HepG2 (cell line): Measurements from ENCODE around the gene PLOD3. TPM values are rescaled to one million over a fixed set of nuclear protein-coding genes. Genes with fewer than 3 reads are reported as not detected.

Source experiments
- BHLHE40 ChIP-seq: IDR thresholded peaks from 2 replicates; pipeline ENCODE4 v1.6.1; 2011; ENCODE audit warnings: low read length, improper control_type of control experiment
- CBX2 ChIP-seq, 2 experiments: fragments of 200-600 bp in 1 of 2; sonication (generic); formaldehyde crosslinking in 1 of 2; IDR thresholded peaks; 2 replicates each; pipeline versions ENCODE4 v1.7.0 to v1.8.1; 2018 to 2022; ENCODE audit warnings: low read depth in 2 of 2, low read length in 1 of 2, mild to moderate bottlenecking in 1 of 2, missing genetic modification reagents in 1 of 2
- DMTF1 ChIP-seq: sonication (generic); formaldehyde crosslinking; IDR thresholded peaks from 2 replicates; pipeline ENCODE4 v1.4.0; 2020; ENCODE audit warnings: mild to moderate bottlenecking, missing genetic modification reagents
- HDAC1 ChIP-seq: sonication (generic); formaldehyde crosslinking; IDR thresholded peaks from 2 replicates; pipeline ENCODE4 v1.5.1; 2020; ENCODE audit warnings: mild to moderate bottlenecking, missing genetic modification reagents
- IRX3 ChIP-seq: sonication (generic); formaldehyde crosslinking; IDR thresholded peaks from 2 replicates; pipeline ENCODE4 v1.8.1; 2023; ENCODE audit warnings: mild to moderate bottlenecking, low read depth, missing genetic modification reagents, borderline replicate concordance
- MAFK ChIP-seq, 2 experiments: IDR thresholded peaks in 1 of 2; conservative IDR thresholded peaks in 1 of 2; 2 replicates each; pipeline ENCODE4 v1.6.1; 2011; ENCODE audit warnings: improper control_type of control experiment in 2 of 2, low read length in 2 of 2
- RFXAP ChIP-seq: sonication (generic); formaldehyde crosslinking; IDR thresholded peaks from 2 replicates; pipeline ENCODE4 v1.4.0; 2020; ENCODE audit warnings: missing genetic modification reagents, borderline replicate concordance
- SALL1 ChIP-seq: sonication (generic); formaldehyde crosslinking; IDR thresholded peaks from 2 replicates; pipeline ENCODE4 v1.8.0; 2022; ENCODE audit warnings: mild to moderate bottlenecking, missing genetic modification reagents
- SALL2 ChIP-seq: sonication (generic); formaldehyde crosslinking; IDR thresholded peaks from 2 replicates; pipeline ENCODE4 v1.8.1; 2023; ENCODE audit warnings: mild to moderate bottlenecking, missing genetic modification reagents, inconsistent platforms
- SP140L ChIP-seq: sonication (generic); formaldehyde crosslinking; IDR thresholded peaks from 2 replicates; pipeline ENCODE4 v1.4.0; 2020; ENCODE audit warnings: missing genetic modification reagents, borderline replicate concordance
- SP4 ChIP-seq: sonication (generic); formaldehyde crosslinking; IDR thresholded peaks from 2 replicates; pipeline ENCODE4 v1.8.1; 2023; ENCODE audit warnings: mild to moderate bottlenecking, missing genetic modification reagents
- ZBTB2 ChIP-seq: sonication (generic); formaldehyde crosslinking; IDR thresholded peaks from 2 replicates; pipeline ENCODE4 v1.8.0; 2022; ENCODE audit warnings: low read depth, missing genetic modification reagents
- ZNF12 ChIP-seq: sonication (generic); formaldehyde crosslinking; IDR thresholded peaks from 2 replicates; pipeline ENCODE4 v1.5.0; 2020; ENCODE audit warnings: missing genetic modification reagents
- ZNF136 ChIP-seq: sonication (generic); formaldehyde crosslinking; IDR thresholded peaks from 2 replicates; pipeline ENCODE4 v1.8.1; 2022; ENCODE audit warnings: low read depth, mild to moderate bottlenecking, moderate library complexity, missing genetic modification reagents
- ZNF317 ChIP-seq: sonication (generic); formaldehyde crosslinking; IDR thresholded peaks from 2 replicates; pipeline ENCODE4 v1.5.0; 2020; ENCODE audit warnings: mild to moderate bottlenecking, missing genetic modification reagents
- ZNF354B ChIP-seq: sonication (generic); formaldehyde crosslinking; IDR thresholded peaks from 2 replicates; pipeline ENCODE4 v1.8.0; 2022; ENCODE audit warnings: mild to moderate bottlenecking, missing genetic modification reagents
- ZNF660 ChIP-seq: sonication (generic); formaldehyde crosslinking; IDR thresholded peaks from 2 replicates; pipeline ENCODE4 v1.5.1; 2020; ENCODE audit warnings: mild to moderate bottlenecking, low read depth, missing genetic modification reagents, borderline replicate concordance
- ZNF703 ChIP-seq: sonication (generic); formaldehyde crosslinking; IDR thresholded peaks from 2 replicates; pipeline ENCODE4 v1.5.1; 2020; ENCODE audit warnings: missing genetic modification reagents, mild to moderate bottlenecking, moderate library complexity, borderline replicate concordance
- polyA plus RNA-seq, 8 experiments: library from polyadenylated mRNA; depleted of rRNA in 3 of 8; stranded (reverse) in 7 of 8; unstranded in 1 of 8; fragments of >200 nt; fragmentation: Illumina TruSeq in 4 of 8; extraction: Trizol in 4 of 8; gene quantifications; 2 replicates each; pipeline versions ENCODE4 v1.2.1 to v1.2.3, GENCODE V29; 2011 to 2016; ENCODE audit warnings: low read depth in 4 of 8, missing spikeins in 1 of 8, mixed read lengths in 1 of 8; ENCODE audit not compliant: insufficient read depth in 1 of 8
- total RNA-seq, 5 experiments: library from RNA; depleted of rRNA; stranded (reverse); fragments of >200 nt; fragmentation: Illumina TruSeq; extraction: Trizol; gene quantifications; 2 replicates each; pipeline ENCODE4 v1.2.3, GENCODE V29; 2016; ENCODE audit warnings: low read depth in 1 of 5
- TF ChIP-seq, protein P1 (sequence below): sonication (generic); formaldehyde crosslinking; IDR thresholded peaks from 2 replicates; pipeline ENCODE4 v1.4.0; 2020; ENCODE audit warnings: missing genetic modification reagents
- TF ChIP-seq, protein P2 (sequence below): sonication (generic); formaldehyde crosslinking; IDR thresholded peaks from 2 replicates; pipeline ENCODE4 v1.5.0; 2020; ENCODE audit warnings: missing genetic modification reagents
- TF ChIP-seq, protein P3 (sequence below): sonication (generic); formaldehyde crosslinking; IDR thresholded peaks from 2 replicates; pipeline ENCODE4 v1.8.0; 2022; ENCODE audit warnings: mild to moderate bottlenecking, missing genetic modification reagents, moderate library complexity
- TF ChIP-seq, protein P4 (sequence below): sonication (generic); formaldehyde crosslinking; IDR thresholded peaks from 2 replicates; pipeline ENCODE4 v1.5.0; 2020; ENCODE audit warnings: mild to moderate bottlenecking, low read depth, missing genetic modification reagents, borderline replicate concordance

PLOD3 gene
- total and polyA plus RNA-seq, 2 of the 13 experiments (the other 11 are each of a cell fraction or from before 2014, with no cell fraction given) = 65.8 to 67.4 TPM

GRCh38 chr7:101220295-101220694 lies 2.9 kb upstream of the PLOD3 start (continued):
- TF ChIP-seq, protein P1, sequence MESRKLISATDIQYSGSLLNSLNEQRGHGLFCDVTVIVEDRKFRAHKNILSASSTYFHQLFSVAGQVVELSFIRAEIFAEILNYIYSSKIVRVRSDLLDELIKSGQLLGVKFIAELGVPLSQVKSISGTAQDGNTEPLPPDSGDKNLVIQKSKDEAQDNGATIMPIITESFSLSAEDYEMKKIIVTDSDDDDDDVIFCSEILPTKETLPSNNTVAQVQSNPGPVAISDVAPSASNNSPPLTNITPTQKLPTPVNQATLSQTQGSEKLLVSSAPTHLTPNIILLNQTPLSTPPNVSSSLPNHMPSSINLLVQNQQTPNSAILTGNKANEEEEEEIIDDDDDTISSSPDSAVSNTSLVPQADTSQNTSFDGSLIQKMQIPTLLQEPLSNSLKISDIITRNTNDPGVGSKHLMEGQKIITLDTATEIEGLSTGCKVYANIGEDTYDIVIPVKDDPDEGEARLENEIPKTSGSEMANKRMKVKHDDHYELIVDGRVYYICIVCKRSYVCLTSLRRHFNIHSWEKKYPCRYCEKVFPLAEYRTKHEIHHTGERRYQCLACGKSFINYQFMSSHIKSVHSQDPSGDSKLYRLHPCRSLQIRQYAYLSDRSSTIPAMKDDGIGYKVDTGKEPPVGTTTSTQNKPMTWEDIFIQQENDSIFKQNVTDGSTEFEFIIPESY (CRISPR knock-in tag) = peak; percentile 64
- TF ChIP-seq, protein P2, sequence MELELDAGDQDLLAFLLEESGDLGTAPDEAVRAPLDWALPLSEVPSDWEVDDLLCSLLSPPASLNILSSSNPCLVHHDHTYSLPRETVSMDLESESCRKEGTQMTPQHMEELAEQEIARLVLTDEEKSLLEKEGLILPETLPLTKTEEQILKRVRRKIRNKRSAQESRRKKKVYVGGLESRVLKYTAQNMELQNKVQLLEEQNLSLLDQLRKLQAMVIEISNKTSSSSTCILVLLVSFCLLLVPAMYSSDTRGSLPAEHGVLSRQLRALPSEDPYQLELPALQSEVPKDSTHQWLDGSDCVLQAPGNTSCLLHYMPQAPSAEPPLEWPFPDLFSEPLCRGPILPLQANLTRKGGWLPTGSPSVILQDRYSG (CRISPR knock-in tag) = no peak
- TF ChIP-seq IRX3 (CRISPR knock-in tag) (no peak), BHLHE40 (peak; percentile 91), ZBTB2 (CRISPR knock-in tag) (no peak), SP140L (CRISPR knock-in tag) (no peak), SALL1 (CRISPR knock-in tag) (peak; percentile 48), ZNF354B (CRISPR knock-in tag) (no peak), ZNF317 (CRISPR knock-in tag) (no peak), ZNF660 (CRISPR knock-in tag) (no peak), RFXAP (CRISPR knock-in tag) (no peak), ZNF136 (no peak), HDAC1 (CRISPR knock-in tag) (no peak), ZNF12 (CRISPR knock-in tag) (no peak), SP4 (CRISPR knock-in tag) (no peak), CBX2 (IDR thresholded peaks at IDR 0.05; ENCODE audit: low read depth, low read length) (no peak), CBX2 (CRISPR knock-in tag; IDR thresholded peaks at IDR 0.05; ENCODE audit: low read depth) (no peak), DMTF1 (CRISPR knock-in tag) (no peak), MAFK (conservative IDR thresholded peaks at IDR 0.05 in 1 of 2, IDR thresholded peaks at IDR 0.05 in 1 of 2; ENCODE audit: low read length in 2 of 2) (no peak), SALL2 (CRISPR knock-in tag) (0 out of 2 replicates have a peak, but pooled peaks have one; percentile 33), ZNF703 (CRISPR knock-in tag) (no peak)
- TF ChIP-seq, protein P3, sequence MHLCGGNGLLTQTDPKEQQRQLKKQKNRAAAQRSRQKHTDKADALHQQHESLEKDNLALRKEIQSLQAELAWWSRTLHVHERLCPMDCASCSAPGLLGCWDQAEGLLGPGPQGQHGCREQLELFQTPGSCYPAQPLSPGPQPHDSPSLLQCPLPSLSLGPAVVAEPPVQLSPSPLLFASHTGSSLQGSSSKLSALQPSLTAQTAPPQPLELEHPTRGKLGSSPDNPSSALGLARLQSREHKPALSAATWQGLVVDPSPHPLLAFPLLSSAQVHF (CRISPR knock-in tag) = no peak
- TF ChIP-seq, protein P4, sequence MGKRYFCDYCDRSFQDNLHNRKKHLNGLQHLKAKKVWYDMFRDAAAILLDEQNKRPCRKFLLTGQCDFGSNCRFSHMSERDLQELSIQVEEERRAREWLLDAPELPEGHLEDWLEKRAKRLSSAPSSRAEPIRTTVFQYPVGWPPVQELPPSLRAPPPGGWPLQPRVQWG (CRISPR knock-in tag) = no peak
